H1 (cell line): ENCODE data around the gene COMMD2. TPM values are rescaled to one million over a fixed set of nuclear protein-coding genes. Genes with fewer than 3 reads are reported as not detected.

ENCODE experiments used
- CTCF ChIA-PET: fragments of 300-600 bp; sonication (Branson Sonifier 250); formaldehyde crosslinking; loops from one replicate; lab custom pipeline; 2021; ENCODE audit not compliant: partially characterized antibody; lab: Charles Lee
- POLR2A ChIA-PET: fragments of 300-600 bp; sonication (Branson Sonifier 250); formaldehyde crosslinking; loops from one replicate; lab custom pipeline; 2021; ENCODE audit warnings: inconsistent platforms; ENCODE audit not compliant: partially characterized antibody; lab: Charles Lee
- DNase-seq, 2 experiments: peaks; one replicate each; pipeline versions ENCODE4 v3.0.0 to v3.0.0-alpha.2; 2010 to 2022; ENCODE audit warnings: low spot score in 2 of 2, low read depth in 1 of 2, mixed read lengths in 1 of 2
- FAIRE-seq: peaks from 2 replicates; lab custom pipeline; 2011; peaks lifted over from hg19 to GRCh38; lab: Jason Lieb, UNC
- H2AFZ ChIP-seq: 2 replicates; pipeline ENCODE4 v1.8.1; 2012; ENCODE audit warnings: low read length, inconsistent platforms
- H2AK5ac ChIP-seq: 2 replicates; pipeline ENCODE4 v1.6.1; 2013; ENCODE audit warnings: low read depth, low read length
- H2BK120ac ChIP-seq: replicated peaks from 2 replicates; pipeline ENCODE3; 2013; ENCODE audit warnings: low read depth, low read length, inconsistent platforms
- H2BK12ac ChIP-seq: 2 replicates; pipeline ENCODE4 v1.6.1; 2013; ENCODE audit warnings: low read depth, low read length
- H2BK15ac ChIP-seq: 2 replicates; pipeline ENCODE4 v1.6.1; 2013; ENCODE audit warnings: low read length
- H2BK20ac ChIP-seq: 2 replicates; pipeline ENCODE4 v1.6.1; 2013; ENCODE audit warnings: low read length
- H2BK5ac ChIP-seq: 2 replicates; pipeline ENCODE4 v1.6.1; 2013; ENCODE audit warnings: low read depth, low read length
- H3K14ac ChIP-seq: 2 replicates; pipeline ENCODE4 v1.6.1; 2013; ENCODE audit warnings: inconsistent platforms; ENCODE audit not compliant: insufficient read length
- H3K18ac ChIP-seq: 2 replicates; pipeline ENCODE4 v1.6.1; 2013; ENCODE audit warnings: low read length; ENCODE audit errors: extremely low read depth
- H3K23ac ChIP-seq: 2 replicates; pipeline ENCODE4 v1.6.1; 2013; ENCODE audit warnings: inconsistent platforms; ENCODE audit not compliant: insufficient read length
- H3K23me2 ChIP-seq: 2 replicates; pipeline ENCODE4 v1.6.1; 2013; ENCODE audit warnings: low read depth, low read length
- H3K27ac ChIP-seq: 2 replicates; pipeline ENCODE4 v1.6.1; 2011; ENCODE audit warnings: low read depth, low read length, inconsistent platforms
- H3K27me3 ChIP-seq, 4 experiments: replicated peaks in 1 of 4; 1 replicate in 1 of 4; 2 replicates in 3 of 4; pipeline versions ENCODE4 v1.6.1 to v1.8.1; 2011 to 2013; ENCODE audit warnings: low read length in 3 of 4, mild to moderate bottlenecking in 3 of 4, inconsistent platforms in 2 of 4, mixed read lengths in 2 of 4, moderate library complexity in 1 of 4; ENCODE audit not compliant: control insufficient read depth in 3 of 4, insufficient read depth in 3 of 4; ENCODE audit errors: extremely low read depth in 1 of 4
- H3K36me3 ChIP-seq, 4 experiments: 2 replicates each; pipeline versions ENCODE4 v1.6.1 to v1.8.1; 2011 to 2013; ENCODE audit warnings: mild to moderate bottlenecking in 4 of 4, low read length in 3 of 4, moderate library complexity in 2 of 4, control low read depth in 1 of 4, inconsistent platforms in 1 of 4; ENCODE audit not compliant: insufficient read depth in 4 of 4, control insufficient read depth in 2 of 4
- H3K4ac ChIP-seq: replicated peaks from 2 replicates; pipeline ENCODE3; 2013; ENCODE audit warnings: low read length, low read depth, mixed read lengths, inconsistent platforms; ENCODE audit not compliant: insufficient read length
- H3K4me1 ChIP-seq, 4 experiments: replicated peaks in 1 of 4; 1 replicate in 1 of 4; 2 replicates in 3 of 4; pipeline versions ENCODE4 v1.6.1 to v1.8.1; 2011 to 2013; ENCODE audit warnings: low read length in 3 of 4, inconsistent platforms in 2 of 4, mixed read lengths in 1 of 4; ENCODE audit not compliant: insufficient read depth in 4 of 4, control insufficient read depth in 3 of 4
- H3K4me2 ChIP-seq, 2 experiments: 2 replicates each; pipeline versions ENCODE4 v1.6.1 to v1.8.1; 2011 to 2013; ENCODE audit warnings: low read depth in 2 of 2, low read length in 2 of 2, control low read depth in 1 of 2, inconsistent platforms in 1 of 2, mild to moderate bottlenecking in 1 of 2; ENCODE audit not compliant: insufficient read depth in 1 of 2
- H3K4me3 ChIP-seq, 4 experiments: fragments of 200-600, 300-600 bp in 1 of 4; sonication (generic), shearing (Covaris generic), sonication (Bioruptor Twin) in 1 of 4; 2 replicates each; pipeline versions ENCODE4 v1.5.1 to v1.8.1; 2011 to 2016; ENCODE audit warnings: low read length in 4 of 4, low read depth in 3 of 4, control low read depth in 2 of 4, inconsistent platforms in 2 of 4, mild to moderate bottlenecking in 2 of 4, mixed read lengths in 1 of 4, moderate library complexity in 1 of 4; ENCODE audit not compliant: insufficient read depth in 2 of 4; ENCODE audit errors: extremely low read depth in 1 of 4
- H3K56ac ChIP-seq: replicated peaks from 2 replicates; pipeline ENCODE3; 2013; ENCODE audit warnings: low read depth, mild to moderate bottlenecking, mixed read lengths, low read length, inconsistent platforms; ENCODE audit not compliant: insufficient read length
- H3K79me1 ChIP-seq: 2 replicates; pipeline ENCODE4 v1.6.1; 2013; ENCODE audit warnings: low read depth, low read length, control low read depth
- H3K79me2 ChIP-seq, 2 experiments: 2 replicates each; pipeline versions ENCODE4 v1.6.1 to v1.8.1; 2012 to 2013; ENCODE audit warnings: low read length in 2 of 2, mild to moderate bottlenecking in 2 of 2, inconsistent platforms in 1 of 2; ENCODE audit not compliant: insufficient read depth in 2 of 2, control insufficient read depth in 1 of 2
- H3K9ac ChIP-seq, 4 experiments: replicated peaks in 1 of 4; 1 replicate in 1 of 4; 2 replicates in 3 of 4; pipeline versions ENCODE4 v1.6.1 to v1.8.1; 2011 to 2013; ENCODE audit warnings: low read depth in 3 of 4, low read length in 3 of 4, control low read depth in 2 of 4, mild to moderate bottlenecking in 2 of 4, moderate library complexity in 2 of 4, inconsistent platforms in 1 of 4; ENCODE audit errors: extremely low read depth in 1 of 4
- H3K9me3 ChIP-seq, 2 experiments: 2 replicates each; pipeline versions ENCODE4 v1.6.1 to v1.8.1; 2012 to 2013; ENCODE audit warnings: mild to moderate bottlenecking in 2 of 2, moderate library complexity in 2 of 2, control low read depth in 1 of 2, inconsistent platforms in 1 of 2, low read depth in 1 of 2, low read length in 1 of 2, mixed read lengths in 1 of 2; ENCODE audit not compliant: insufficient read depth in 2 of 2
- H4K20me1 ChIP-seq, 2 experiments: replicated peaks in 1 of 2; 2 replicates each; pipeline versions ENCODE3 to v1.8.1; 2011 to 2013; ENCODE audit warnings: inconsistent platforms in 2 of 2, low read length in 2 of 2, mild to moderate bottlenecking in 1 of 2; ENCODE audit not compliant: insufficient read depth in 2 of 2, control insufficient read depth in 1 of 2
- H4K5ac ChIP-seq: 2 replicates; pipeline ENCODE4 v1.6.1; 2013; ENCODE audit warnings: low read length, low read depth, mixed read lengths, inconsistent platforms; ENCODE audit not compliant: insufficient read length
- H4K8ac ChIP-seq: 2 replicates; pipeline ENCODE4 v1.8.0; 2013; ENCODE audit warnings: mild to moderate bottlenecking, moderate library complexity, low read length, inconsistent platforms; ENCODE audit not compliant: insufficient read depth; ENCODE audit errors: extremely low read depth
- H4K91ac ChIP-seq: replicated peaks from 2 replicates; pipeline ENCODE3; 2013; ENCODE audit warnings: low read length, mixed read lengths, inconsistent platforms; ENCODE audit not compliant: insufficient read length
- BCL11A ChIP-seq, 2 experiments: IDR thresholded peaks; one replicate each; pipeline ENCODE4 v1.6.1; 2011; ENCODE audit warnings: low read depth in 2 of 2, low read length in 2 of 2, mild to moderate bottlenecking in 2 of 2
- CEBPB ChIP-seq: IDR thresholded peaks from 2 replicates; pipeline ENCODE4 v1.6.1; 2012; ENCODE audit warnings: low read depth, low read length
- GABPA ChIP-seq: IDR thresholded peaks from 2 replicates; pipeline ENCODE4 v1.6.1; 2011; ENCODE audit warnings: mild to moderate bottlenecking, low read length, moderate library complexity, borderline replicate concordance; ENCODE audit not compliant: insufficient read depth
- POLR2AphosphoS5 ChIP-seq: IDR thresholded peaks from 2 replicates; pipeline ENCODE4 v1.6.1; 2011; ENCODE audit warnings: low read depth, low read length
- RAD21 ChIP-seq, 2 experiments: IDR thresholded peaks in 1 of 2; conservative IDR thresholded peaks in 1 of 2; 2 replicates each; pipeline ENCODE4 v1.6.1; 2011; ENCODE audit warnings: low read depth in 2 of 2, low read length in 2 of 2, improper control_type of control experiment in 1 of 2, inconsistent platforms in 1 of 2, mild to moderate bottlenecking in 1 of 2, moderate library complexity in 1 of 2
- RBBP5 ChIP-seq: IDR thresholded peaks from 2 replicates; pipeline ENCODE4 v1.7.1; 2012; ENCODE audit warnings: low read depth, mild to moderate bottlenecking, inconsistent platforms, low read length, moderate library complexity, borderline replicate concordance
- RXRA ChIP-seq: IDR thresholded peaks from 2 replicates; pipeline ENCODE4 v1.6.1; 2011; ENCODE audit warnings: low read depth, mild to moderate bottlenecking, low read length, moderate library complexity; ENCODE audit not compliant: insufficient read depth
- TAF7 ChIP-seq: optimal IDR thresholded peaks from 2 replicates; pipeline ENCODE3; 2011; ENCODE audit warnings: low read depth, mild to moderate bottlenecking, inconsistent platforms, low read length, moderate library complexity, borderline replicate concordance
- TCF12 ChIP-seq: IDR thresholded peaks from 2 replicates; pipeline ENCODE4 v1.6.1; 2011; ENCODE audit warnings: low read depth, mild to moderate bottlenecking, low read length
- YY1 ChIP-seq: IDR thresholded peaks from 2 replicates; pipeline ENCODE4 v1.6.1; 2011; ENCODE audit warnings: low read depth, mild to moderate bottlenecking, low read length
- WGBS, 2 experiments: shearing (Covaris generic) in 1 of 2; methylation state at CpG; one replicate each; pipeline versions ENCODE4 v1.1.6 to v1.1.7; 2013 to 2015; ENCODE audit warnings: low lambda C conversion rate in 2 of 2, mixed read lengths in 2 of 2, inconsistent platforms in 1 of 2, low coverage in 1 of 2, missing lambda C conversion rate in 1 of 2; ENCODE audit not compliant: insufficient replicate concordance in 2 of 2, insufficient coverage in 1 of 2, insufficient read length in 1 of 2; ENCODE audit errors: extremely low coverage in 1 of 2, missing lambda C conversion rate in 1 of 2; 5-methylcytosine and 5-hydroxymethylcytosine counted together
- polyA plus RNA-seq, 7 experiments: library from polyadenylated mRNA; depleted of rRNA in 3 of 7; stranded (reverse) in 5 of 7; unstranded in 2 of 7; fragments of >200 nt in 5 of 7; fragments of 200-250 nt in 2 of 7; gene quantifications; 1 replicate in 5 of 7; 2 replicates in 1 of 7; 4 replicates in 1 of 7; pipeline versions ENCODE4 v1.2.1 to v1.2.3, GENCODE V29; 2011 to 2013; ENCODE audit warnings: missing spikeins in 2 of 7, mixed read lengths in 2 of 7
- total RNA-seq: library from RNA; stranded (reverse); fragmentation: NEBNext Ultra II Directional; extraction: Animal tissue kit (Norgen Biotek cat#: 25700); gene quantifications from 2 replicates; pipeline ENCODE4 v1.2.1, GENCODE V29; 2021
- TF ChIP-seq, protein P1 (sequence below): IDR thresholded peaks from 2 replicates; pipeline ENCODE4 v1.6.1; 2012; ENCODE audit warnings: low read length, inconsistent platforms

The COMMD2 gene
- total and polyA plus RNA-seq, 2 of the 8 experiments (the other 6 are each of a cell fraction or from before 2014, with no cell fraction given): 20.2 to 57.2 TPM

DNA sequence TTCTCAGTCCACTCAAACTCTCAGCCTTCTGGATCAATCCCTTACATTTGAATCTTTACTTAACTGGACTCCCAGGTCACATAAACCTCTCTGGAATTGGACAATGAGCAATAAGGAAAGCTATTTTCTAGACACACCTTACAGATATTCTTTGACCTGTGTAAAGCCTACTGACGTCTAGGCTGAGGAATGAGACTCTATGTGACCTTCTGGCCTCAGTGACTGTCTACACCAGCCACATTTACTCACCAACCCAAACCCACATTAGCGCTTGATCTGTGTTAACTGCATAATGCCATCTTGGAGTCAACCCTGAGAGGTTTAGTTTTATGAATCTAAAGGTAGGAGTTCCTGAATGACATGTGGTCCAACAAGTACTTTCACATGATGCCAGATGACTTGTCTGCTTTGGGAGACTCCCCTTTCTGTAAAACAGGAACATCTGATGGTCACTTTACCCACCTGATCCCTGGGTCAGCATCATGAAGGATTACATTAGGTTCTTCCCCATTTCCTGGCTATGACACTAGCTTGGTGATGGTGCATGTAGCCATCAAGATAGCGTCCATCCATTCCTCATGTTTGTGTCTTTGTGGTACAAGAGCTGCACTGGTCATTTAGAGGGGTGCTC lies 11.4 kb upstream of the COMMD2 start:
- DNase-seq (no peak), FAIRE-seq (no peak)
- no peak overlapping the region for H3K4ac ChIP-seq
- H4K20me1 ChIP-seq: no peaks in the 10 kb centered on the region
- H4K5ac ChIP-seq: no peak overlapping the region
- H3K79me1 ChIP-seq: no peaks in the 10 kb centered on the region
- no peaks in the 10 kb centered on the region for H3K27me3 ChIP-seq
- H3K79me2 ChIP-seq: no peaks in the 10 kb centered on the region
- ChIA-PET CTCF (interaction anchor here (0.6 to 5.0 kb wide), 12 partner anchors 7 to 1858 kb away, joined by 3 to 37 read pairs (median 4); partner anchors contain the start of genes ANKUB1 and COMMD2), POLR2A (interaction anchor here (2.0 kb wide), 1 partner anchor 11 kb away, joined by 7 read pairs; the partner anchor contains the start of gene COMMD2)
- H4K91ac ChIP-seq: no peak overlapping the region
- H3K9me3 ChIP-seq: no peaks in the 10 kb centered on the region
- H2AFZ ChIP-seq: no peak overlapping the region
- H2BK120ac ChIP-seq: no peak overlapping the region
- H3K36me3 ChIP-seq: no peaks in the 10 kb centered on the region
- no peak overlapping the region for H3K23ac ChIP-seq
- H3K56ac ChIP-seq: no peak overlapping the region
- no peak overlapping the region for H2BK5ac ChIP-seq
- TF ChIP-seq CEBPB (no peak), RAD21 (IDR thresholded peaks at IDR 0.05 in 1 of 2, conservative IDR thresholded peaks at IDR 0.05 in 1 of 2; ENCODE audit: low read depth in 2 of 2, low read length in 2 of 2) (no peak), RXRA (no peak), POLR2AphosphoS5 (no peak), YY1 (no peak), TAF7 (no peak), BCL11A (IDR thresholded peaks at IDR 0.05; ENCODE audit: low read depth in 2 of 2, low read length in 2 of 2) (no peak), GABPA (no peak), TCF12 (no peak), RBBP5 (no peak)
- TF ChIP-seq, protein P1, sequence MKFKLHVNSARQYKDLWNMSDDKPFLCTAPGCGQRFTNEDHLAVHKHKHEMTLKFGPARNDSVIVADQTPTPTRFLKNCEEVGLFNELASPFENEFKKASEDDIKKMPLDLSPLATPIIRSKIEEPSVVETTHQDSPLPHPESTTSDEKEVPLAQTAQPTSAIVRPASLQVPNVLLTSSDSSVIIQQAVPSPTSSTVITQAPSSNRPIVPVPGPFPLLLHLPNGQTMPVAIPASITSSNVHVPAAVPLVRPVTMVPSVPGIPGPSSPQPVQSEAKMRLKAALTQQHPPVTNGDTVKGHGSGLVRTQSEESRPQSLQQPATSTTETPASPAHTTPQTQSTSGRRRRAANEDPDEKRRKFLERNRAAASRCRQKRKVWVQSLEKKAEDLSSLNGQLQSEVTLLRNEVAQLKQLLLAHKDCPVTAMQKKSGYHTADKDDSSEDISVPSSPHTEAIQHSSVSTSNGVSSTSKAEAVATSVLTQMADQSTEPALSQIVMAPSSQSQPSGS: no peak
- H3K23me2 ChIP-seq: no peaks in the 10 kb centered on the region; the same call in 1 of the 2 replicates
- H2BK15ac ChIP-seq: no peak overlapping the region
- no peak overlapping the region for H3K9ac ChIP-seq
- no peak overlapping the region for H3K4me2 ChIP-seq
- H3K18ac ChIP-seq: no peak overlapping the region
- H4K8ac ChIP-seq: no peak overlapping the region
- H2BK12ac ChIP-seq: no peak overlapping the region
- H2AK5ac ChIP-seq: no peak overlapping the region
- no peak overlapping the region for H2BK20ac ChIP-seq
- no peak overlapping the region for H3K14ac ChIP-seq
- H3K4me3 ChIP-seq: no peak overlapping the region
- 90% methylated on average over 3 of the region's 3 CpGs; no CpG with 5 or more reads in 1 of the 2 experiments for whole genome bisulfite sequencing, 2 experiments
- H3K4me1 ChIP-seq: no peaks in the 10 kb centered on the region
- H3K27ac ChIP-seq: no peak overlapping the region
